Kidney (tissue), 14 donors: ENCODE measurements around the gene SCP2. TPM values are rescaled to one million over a fixed set of nuclear protein-coding genes. Genes with fewer than 3 reads are reported as not detected.

Experiments used
- DNase-seq, 5 donors: peaks; one replicate each; pipeline ENCODE4 v3.0.0-alpha.2; 2013 to 2020
- FAIRE-seq: peaks from 2 replicates; lab custom pipeline; 2012; peaks lifted over from hg19 to GRCh38; lab: Jason Lieb, UNC
- H3K27ac ChIP-seq, 2 donors: one replicate each; pipeline ENCODE4 v1.7.0; 2013; ENCODE audit warnings: low read depth in 2 of 2, low read length in 2 of 2, inconsistent platforms in 1 of 2
- H3K27me3 ChIP-seq: one replicate; pipeline ENCODE4 v1.7.1; 2013; ENCODE audit warnings: low read length, inconsistent platforms; ENCODE audit not compliant: control insufficient read depth, insufficient read depth
- H3K36me3 ChIP-seq, 3 donors: one replicate each; pipeline versions ENCODE4 v1.7.0 to v1.7.1; 2013; ENCODE audit warnings: low read length in 3 of 3, control low read depth in 1 of 3, inconsistent platforms in 1 of 3; ENCODE audit not compliant: insufficient read depth in 3 of 3, control insufficient read depth in 2 of 3
- H3K4me1 ChIP-seq, 3 donors: one replicate each; pipeline versions ENCODE4 v1.7.0 to v1.7.1; 2013; ENCODE audit warnings: low read length in 3 of 3, inconsistent platforms in 1 of 3, low read depth in 1 of 3; ENCODE audit not compliant: control insufficient read depth in 2 of 3, insufficient read depth in 2 of 3
- H3K4me3 ChIP-seq, 3 donors: one replicate each; pipeline versions ENCODE4 v1.7.0 to v1.8.1; 2013; ENCODE audit warnings: low read length in 3 of 3, control low read depth in 1 of 3, inconsistent platforms in 1 of 3
- H3K9ac ChIP-seq, 3 donors: one replicate each; pipeline versions ENCODE4 v1.7.0 to v1.7.1; 2013; ENCODE audit warnings: low read length in 3 of 3, control low read depth in 1 of 3, inconsistent platforms in 1 of 3
- H3K9me3 ChIP-seq, 3 donors: one replicate each; pipeline versions ENCODE4 v1.7.0 to v1.7.1; 2013; ENCODE audit warnings: low read length in 3 of 3, control low read depth in 1 of 3, inconsistent platforms in 1 of 3; ENCODE audit not compliant: control insufficient read depth in 2 of 3, insufficient read depth in 1 of 3
- CTCF ChIP-seq: IDR thresholded peaks from 3 replicates; pipeline ENCODE4 v1.5.1; 2012; ENCODE audit warnings: mild to moderate bottlenecking, moderate library complexity, borderline replicate concordance; ENCODE audit not compliant: insufficient read depth; ENCODE audit errors: extremely low read depth
- intact Hi-C: fragments of 100-400 bp; cut with DNase I; formaldehyde crosslinking; loops from one replicate; pipeline ENCODE4 v1.11.1; 2022
- polyA plus RNA-seq: library from polyadenylated mRNA; stranded (reverse); fragments of 350-450 nt; fragmentation: Illumina TruSeq; extraction: RNeasy Lipid Tissue Mini Kit (QIAGEN cat#74804); gene quantifications from one replicate; pipeline ENCODE4 v1.2.3, GENCODE V29; 2014; ENCODE audit warnings: low read depth, low replicate concordance; ENCODE audit not compliant: insufficient read depth
- total RNA-seq: library from RNA; stranded (reverse); fragmentation: NEBNext Ultra II Directional; extraction: Animal tissue kit (Norgen Biotek cat#: 25700); gene quantifications from one replicate; pipeline ENCODE4 v1.2.1, GENCODE V29; 2021
- donor health status: control.
- donor health status: control.
- donor health status: control.
- donor health status: control.
- donor health status: control.
- donor health status: DM: yes; HTN: yes; CAD: no.
- donor health status: Normal renal cell carcinoma (clear cell type).

The SCP2 gene
- total and polyA plus RNA-seq, 2 donors from 2014 or later = 168 to 226 TPM

DNA sequence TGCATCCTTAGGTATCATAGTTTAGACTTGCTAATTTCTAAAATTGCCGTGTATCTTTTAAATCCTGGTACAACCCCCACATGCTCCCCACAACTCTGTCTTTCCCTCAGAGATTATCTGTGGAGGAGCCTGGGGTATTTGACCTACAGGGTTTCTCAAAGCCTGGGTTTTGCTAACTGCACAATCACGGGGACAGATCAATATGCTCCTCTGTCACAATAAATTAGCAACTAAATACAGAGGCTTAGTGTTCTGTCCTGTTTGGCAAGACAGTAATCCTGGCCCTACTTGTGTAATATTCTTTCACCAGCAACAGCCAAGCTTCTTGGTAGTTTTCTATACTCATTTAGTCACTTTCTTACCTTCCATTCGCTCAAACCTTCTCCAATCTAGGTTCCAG is 14.1 kb upstream of the SCP2 start:
- Histone ChIP-seq H3K9ac (no peak overlapping the region), H3K36me3 (peaks cover 0 to 7% (median 3%) of the 10 kb centered on the region in 3 donors), H3K27ac (no peak overlapping the region), H3K4me1 (no peaks in the 10 kb centered on the region), H3K4me3 (no peak overlapping the region), H3K27me3 (no peaks in the 10 kb centered on the region), H3K9me3 (no peaks in the 10 kb centered on the region)
- no peak for DNase-seq
- TF ChIP-seq CTCF = no peak
- intact Hi-C loops = no loop called here
- FAIRE-seq = no peak

DNA sequence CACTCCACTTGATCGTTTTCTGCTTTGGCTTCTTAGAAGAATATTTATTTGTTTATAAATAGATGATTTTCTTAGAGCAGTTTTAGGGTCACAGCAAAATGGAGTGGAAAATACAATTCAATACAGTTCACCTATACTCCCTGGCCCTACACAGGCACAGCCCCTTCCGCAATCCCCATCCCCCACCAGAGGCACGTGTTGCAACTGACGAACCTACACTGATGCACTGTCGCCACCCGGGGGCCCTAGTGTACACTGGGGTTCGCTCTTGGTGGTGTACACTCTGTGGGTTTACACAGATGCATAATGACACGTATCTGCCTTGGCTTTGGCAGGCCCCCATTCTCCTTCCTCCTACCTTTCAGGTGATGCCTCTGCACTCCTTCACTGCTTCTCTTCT is 13.5 kb upstream of the SCP2 start:
- H3K9me3 ChIP-seq = no peaks in the 10 kb centered on the region
- DNase-seq = no peak
- H3K27ac ChIP-seq = no peak overlapping the region
- no peaks in the 10 kb centered on the region for H3K27me3 ChIP-seq
- FAIRE-seq = no peak
- H3K4me1 ChIP-seq = no peaks in the 10 kb centered on the region
- no peak overlapping the region for H3K9ac ChIP-seq
- intact Hi-C loops = no loop called here
- H3K36me3 ChIP-seq = peaks cover 0 to 7% (median 3%) of the 10 kb centered on the region in 3 donors
- TF ChIP-seq CTCF = no peak
- H3K4me3 ChIP-seq = no peak overlapping the region

- H3K4me1 ChIP-seq = no peaks in the 10 kb centered on the region
- H3K9ac ChIP-seq = no peak overlapping the region
- no peak overlapping the region for H3K4me3 ChIP-seq
- intact Hi-C loops = no loop called here
- peaks cover 0 to 7% (median 3%) of the 10 kb centered on the region in 3 donors for H3K36me3 ChIP-seq
- FAIRE-seq = no peak
- TF ChIP-seq CTCF = no peak
- no peak for DNase-seq
- no peaks in the 10 kb centered on the region for H3K9me3 ChIP-seq
- no peak overlapping the region for H3K27ac ChIP-seq
- no peaks in the 10 kb centered on the region for H3K27me3 ChIP-seq
Observed at GRCh38 chr1:52914463-52914862, 12.6 kb upstream of the SCP2 start.

DNA sequence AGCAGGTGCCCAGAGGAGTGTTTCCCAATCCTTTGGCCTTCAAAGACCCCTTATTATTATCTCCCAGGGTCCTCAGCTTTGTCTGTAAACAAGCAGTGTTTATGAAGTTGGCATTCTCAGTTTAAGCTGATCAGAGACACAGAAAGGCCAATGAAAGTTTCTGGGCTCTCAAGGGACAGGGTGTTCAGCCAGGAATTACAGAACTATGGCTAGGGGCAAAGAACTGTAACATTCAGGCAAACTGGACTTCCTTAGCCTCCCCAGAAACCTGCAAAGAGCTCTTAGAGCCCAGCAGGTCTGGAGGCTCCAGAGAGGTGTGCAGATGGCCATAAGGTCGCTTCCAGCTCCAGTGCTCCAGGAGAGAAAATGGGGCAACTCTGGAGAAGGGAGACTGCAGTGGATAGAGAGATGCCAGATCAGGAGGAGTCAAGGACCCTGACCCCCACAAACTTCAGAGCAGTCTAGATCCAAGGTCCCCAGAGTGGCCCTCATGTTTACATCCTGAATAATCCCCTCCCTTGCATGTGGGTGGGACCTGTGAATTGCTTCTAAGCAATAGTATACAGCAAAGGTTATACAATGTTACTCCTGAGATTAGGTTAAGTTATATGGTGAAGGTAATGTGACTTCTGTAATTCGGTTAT is 11.7 kb upstream of the SCP2 start:
- TF ChIP-seq CTCF = no peak
- H3K27ac ChIP-seq = no peak overlapping the region
- peaks cover 0 to 4% (median 3%) of the 10 kb centered on the region in 3 donors for H3K36me3 ChIP-seq
- H3K4me3 ChIP-seq = no peak overlapping the region
- no peaks in the 10 kb centered on the region for H3K4me1 ChIP-seq
- H3K9me3 ChIP-seq = no peaks in the 10 kb centered on the region
- intact Hi-C loops = no loop called here
- no peaks in the 10 kb centered on the region for H3K27me3 ChIP-seq
- FAIRE-seq (no peak), DNase-seq (no peak)
- H3K9ac ChIP-seq = no peak overlapping the region
